ENCODE data around the gene KCNQ1OT1.

- TF ChIP-seq CTCF (IDR thresholded peaks at IDR 0.05), result no peak
- TF ChIP-seq POLR2AphosphoS5 (IDR thresholded peaks at IDR 0.05), result no peak
- TF ChIP-seq EP300 (IDR thresholded peaks at IDR 0.05), result no peak
- TF ChIP-seq POLR2A (IDR thresholded peaks at IDR 0.05), result no peak
Observed at GRCh38 chr11:2691355-2691761, 8.4 kb downstream of the KCNQ1OT1 start.
